GM12878 (cell line): ENCODE results near the gene KLLN. TPM values are rescaled to one million over a fixed set of nuclear protein-coding genes. Genes with fewer than 3 reads are reported as not detected.

ENCODE experiments used
- ATAC-seq: fragments of 200-7000 bp; cut with Tn5 transposase; 3 replicates; pipeline ENCODE4 v1.9.1; 2020; ENCODE audit warnings: mild to moderate bottlenecking, moderate library complexity
- BruUV-seq: library from RNA; stranded (reverse); fragments of 400-500 nt; replicated peaks from 2 replicates; lab custom pipeline; 2021; lab: Mats Ljungman, UMichigan
- CTCF ChIA-PET: fragments of 300-600 bp; sonication (Branson Sonifier 250); formaldehyde crosslinking; extraction: SDS; loops from one replicate; lab custom pipeline; 2021; ENCODE audit warnings: inconsistent platforms; lab: Yijun Ruan, JAX
- POLR2A ChIA-PET: fragments of 350-600 bp; formaldehyde crosslinking; extraction: SDS; loops from one replicate; lab custom pipeline; 2021; ENCODE audit warnings: inconsistent platforms; lab: Charles Lee
- RAD21 ChIA-PET: fragments of 300-600 bp; sonication (Branson Sonifier 250); formaldehyde crosslinking; loops from one replicate; lab custom pipeline; 2023; ENCODE audit warnings: antibody characterized with exemption; ENCODE audit not compliant: unreplicated experiment; lab: Charles Lee
- SMC1A ChIA-PET: fragments of 300-600 bp; sonication (Branson Sonifier 250); formaldehyde crosslinking; loops from one replicate; lab custom pipeline; 2023; ENCODE audit not compliant: unreplicated experiment, uncharacterized antibody; lab: Charles Lee
- DNase-seq: peaks from one replicate; pipeline ENCODE4 v3.0.0-alpha.2; 2011; ENCODE audit warnings: low read depth, low spot score
- FAIRE-seq: peaks from 3 replicates; lab custom pipeline; 2011; peaks lifted over from hg19 to GRCh38; lab: Jason Lieb, UNC
- H2AFZ ChIP-seq: 2 replicates; pipeline ENCODE4 v1.6.0; 2011; ENCODE audit warnings: low read depth, low read length, control low read depth; ENCODE audit not compliant: control insufficient read depth
- H3K27ac ChIP-seq: 2 replicates; pipeline ENCODE4 v1.5.1; 2011; ENCODE audit warnings: control low read depth; ENCODE audit not compliant: control insufficient read depth, insufficient read depth
- H3K27me3 ChIP-seq, 2 experiments: replicated peaks in 1 of 2; 2 replicates each; pipeline versions ENCODE4 v1.6.0 to v1.6.1; 2011; ENCODE audit warnings: low read length in 1 of 2; ENCODE audit not compliant: control insufficient read depth in 2 of 2, insufficient read depth in 2 of 2
- H3K36me3 ChIP-seq, 2 experiments: 2 replicates each; pipeline ENCODE4 v1.5.1; 2011; ENCODE audit warnings: low read length in 1 of 2; ENCODE audit not compliant: control insufficient read depth in 2 of 2, insufficient read depth in 2 of 2
- H3K4me1 ChIP-seq: 2 replicates; pipeline ENCODE4 v1.6.1; 2011; ENCODE audit warnings: mild to moderate bottlenecking, low read length, moderate library complexity, mixed read lengths; ENCODE audit not compliant: control insufficient read depth, insufficient read depth
- H3K4me2 ChIP-seq: 2 replicates; pipeline ENCODE4 v1.6.0; 2011; ENCODE audit warnings: control low read depth; ENCODE audit not compliant: control insufficient read depth, insufficient read depth
- H3K4me3 ChIP-seq: fragments of 200-600 bp; sonication (generic); 2 replicates; pipeline ENCODE4 v1.5.1; 2016
- H3K79me2 ChIP-seq: 2 replicates; pipeline ENCODE4 v1.6.0; 2011; ENCODE audit warnings: low read length; ENCODE audit not compliant: control insufficient read depth, insufficient read depth
- H3K9ac ChIP-seq: 2 replicates; pipeline ENCODE4 v1.8.0; 2011; ENCODE audit warnings: low read length, control low read depth, mixed read lengths; ENCODE audit not compliant: control insufficient read depth, insufficient read depth
- H3K9me3 ChIP-seq: replicated peaks from 3 replicates; pipeline ENCODE4 v1.5.1; 2011; ENCODE audit warnings: mild to moderate bottlenecking, low read length; ENCODE audit not compliant: control insufficient read depth, insufficient read depth
- H4K20me1 ChIP-seq: 2 replicates; pipeline ENCODE4 v1.6.0; 2011; ENCODE audit not compliant: control insufficient read depth, insufficient read depth
- ATF7 ChIP-seq: fragments of 450-650 bp; IDR thresholded peaks from 2 replicates; pipeline ENCODE4 v1.6.1; 2016; ENCODE audit warnings: low read depth, mild to moderate bottlenecking
- CREB1 ChIP-seq: IDR thresholded peaks from 2 replicates; pipeline ENCODE4 v1.6.1; 2012; ENCODE audit warnings: low read depth, mild to moderate bottlenecking, inconsistent platforms
- EP300 ChIP-seq, 2 experiments: fragments of 150-350 bp in 1 of 2; IDR thresholded peaks; 2 replicates each; pipeline ENCODE4 v1.6.1; 2011 to 2012; ENCODE audit warnings: low read depth in 2 of 2, low read length in 2 of 2, borderline replicate concordance in 1 of 2, improper control_type of control experiment in 1 of 2, inconsistent platforms in 1 of 2; ENCODE audit not compliant: control insufficient read depth in 1 of 2
- ETV6 ChIP-seq, 2 experiments: fragments of 450-650 bp in 1 of 2; IDR thresholded peaks in 1 of 2; conservative IDR thresholded peaks in 1 of 2; 2 replicates each; pipeline ENCODE4 v1.6.1; 2014; ENCODE audit warnings: antibody characterized with exemption in 1 of 2, borderline replicate concordance in 1 of 2, low read depth in 1 of 2, mild to moderate bottlenecking in 1 of 2, moderate library complexity in 1 of 2
- LARP7 ChIP-seq: fragments of 450-650 bp; IDR thresholded peaks from 2 replicates; pipeline ENCODE4 v1.6.1; 2017; ENCODE audit warnings: mild to moderate bottlenecking
- MLLT1 ChIP-seq: fragments of 450-650 bp; IDR thresholded peaks from 2 replicates; pipeline ENCODE4 v1.6.1; 2016; ENCODE audit warnings: mild to moderate bottlenecking
- NBN ChIP-seq: fragments of 450-650 bp; IDR thresholded peaks from 2 replicates; pipeline ENCODE4 v1.6.1; 2016
- PML ChIP-seq: IDR thresholded peaks from 2 replicates; pipeline ENCODE4 v1.6.1; 2012; ENCODE audit warnings: low read length, inconsistent platforms
- RAD21 ChIP-seq: IDR thresholded peaks from 2 replicates; pipeline ENCODE4 v1.6.1; 2011; ENCODE audit warnings: mild to moderate bottlenecking, low read depth, low read length, moderate library complexity; ENCODE audit not compliant: insufficient read depth
- STAT3 ChIP-seq: IDR thresholded peaks from 2 replicates; pipeline ENCODE4 v1.6.1; 2011; ENCODE audit warnings: low read depth, low read length, improper control_type of control experiment
- WGBS: methylation state at CpG from one replicate; pipeline ENCODE4 v1.1.6; 2016; ENCODE audit warnings: low lambda C conversion rate; ENCODE audit not compliant: insufficient replicate concordance, insufficient coverage; ENCODE audit errors: missing lambda C conversion rate; 5-methylcytosine and 5-hydroxymethylcytosine counted together
- in situ Hi-C: fragments of 300-500 bp; cut with MboI; formaldehyde crosslinking; loops from 9 replicates; pipeline ENCODE4 v1.14.3; 2018; ENCODE audit warnings: mixed read lengths
- intact Hi-C: fragments of 100-400 bp; cut with micrococcal nuclease; formaldehyde crosslinking; loops from one replicate; pipeline ENCODE4 v1.14.2; 2022; ENCODE audit not compliant: unreplicated experiment
- polyA plus RNA-seq, 11 experiments: library from polyadenylated mRNA; depleted of rRNA in 4 of 11; unstranded in 6 of 11; stranded (reverse) in 5 of 11; fragments of >200 nt; fragmentation: Nextera tagmentation in 4 of 11; fragmentation: Illumina TruSeq in 1 of 11; extraction: Ambion mirVana in 4 of 11; extraction: Trizol in 1 of 11; gene quantifications; 1 replicate in 1 of 11; 2 replicates in 10 of 11; pipeline versions ENCODE4 v1.2.1 to v1.2.3, GENCODE V29; 2011 to 2016; ENCODE audit warnings: inconsistent platforms in 2 of 11, missing spikeins in 2 of 11, low read depth in 1 of 11
- total RNA-seq, 4 experiments: library from RNA; depleted of rRNA in 3 of 4; stranded (reverse); fragments of >200 nt in 3 of 4; fragmentation: Illumina TruSeq in 1 of 4; extraction: Trizol in 1 of 4; gene quantifications; 2 replicates each; pipeline versions ENCODE4 v1.2.1 to v1.2.3, GENCODE V29; 2013 to 2021
- TF ChIP-seq, protein P1 (sequence below), 3 experiments: IDR thresholded peaks in 2 of 3; conservative IDR thresholded peaks in 1 of 3; 2 replicates each; pipeline ENCODE4 v1.5.1; 2011; ENCODE audit warnings: low read depth in 3 of 3, low read length in 3 of 3, mild to moderate bottlenecking in 3 of 3, control low read depth in 2 of 3, moderate library complexity in 2 of 3, inconsistent platforms in 1 of 3, mixed read lengths in 1 of 3; ENCODE audit not compliant: control insufficient read depth in 2 of 3, insufficient read depth in 1 of 3; ENCODE audit errors: extremely low read depth in 1 of 3
- TF ChIP-seq, protein P2 (sequence below): fragments of 150-350 bp; IDR thresholded peaks from 2 replicates; pipeline ENCODE4 v1.6.1; 2014; ENCODE audit warnings: mild to moderate bottlenecking, low read depth, low read length

Gene KLLN
- total and polyA plus RNA-seq, 10 of the 15 experiments (the other 5 are each of a cell fraction or from before 2014, with no cell fraction given) = 0.87 to 2.2 (median 1.7) TPM

DNA sequence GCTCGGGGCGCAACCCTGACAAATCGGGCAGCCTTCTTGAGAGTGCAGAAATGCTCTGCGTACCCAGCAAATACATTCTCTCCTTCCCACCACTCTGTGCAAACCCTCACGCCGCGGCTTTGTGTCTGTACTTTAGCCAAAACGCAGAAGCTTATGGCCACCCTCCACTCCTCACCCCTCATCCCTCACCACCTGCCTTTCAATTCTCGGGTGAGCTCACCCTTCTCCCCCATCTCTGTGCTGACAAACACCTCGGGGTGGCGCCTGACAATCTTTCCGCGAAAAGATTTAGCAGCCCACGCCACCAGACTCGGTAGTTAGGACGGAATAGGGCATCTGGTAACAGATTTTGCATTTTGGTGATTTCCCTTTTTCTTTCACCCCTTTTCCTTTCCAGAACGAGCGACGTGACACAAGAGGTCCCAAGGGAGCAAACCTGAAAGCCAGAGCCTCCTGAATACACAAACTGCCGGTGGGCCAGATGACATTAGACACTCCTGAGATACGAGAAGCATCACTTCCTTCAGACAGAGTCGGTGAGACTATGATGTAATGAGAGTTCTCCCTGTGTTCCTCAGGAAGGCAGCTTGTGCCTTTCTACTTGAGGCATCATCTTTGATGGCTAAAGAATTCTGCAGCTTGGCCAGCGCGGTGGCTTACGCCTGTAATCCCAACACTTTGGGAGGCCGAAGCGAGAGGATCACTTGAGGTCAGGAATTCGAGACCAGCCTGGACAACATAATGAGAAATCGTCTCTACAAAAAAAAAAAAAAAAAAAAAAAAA, 44.6 kb downstream of the KLLN start:
- H3K27ac ChIP-seq = peak overlapping the region; percentile 98
- POLR2A ChIA-PET = interaction anchor here (0.5 to 2.3 kb wide), 14 partner anchors 9 to 1431 kb away, joined by 3 to 17 read pairs (median 4); no protein-coding TSS in a partner anchor
- peaks cover 48% of the 10 kb centered on the region for H3K79me2 ChIP-seq
- in situ Hi-C loops = no loop called here
- DNase-seq (peak; percentile 63), ATAC-seq (peak; percentile 62), FAIRE-seq (peak; percentile 78)
- CTCF ChIA-PET = interaction anchor here (0.7 to 1.6 kb wide), 8 partner anchors 11 to 734 kb away, joined by 3 to 4 read pairs (median 3); no protein-coding TSS in a partner anchor
- no peaks in the 10 kb centered on the region for H3K27me3 ChIP-seq
- peaks cover 0 to 2% of the 10 kb centered on the region in 2 experiments; a peak in 1 of 4 replicates for H3K36me3 ChIP-seq
- H3K9me3 ChIP-seq = no peaks in the 10 kb centered on the region
- peak overlapping the region; percentile 94 for H3K4me2 ChIP-seq
- WGBS = 17% methylated on average over 27 of the region's 29 CpGs
- H2AFZ ChIP-seq = peak overlapping the region; percentile 97
- SMC1A ChIA-PET = interaction anchor here (0.7 to 3.7 kb wide), 15 partner anchors 11 to 571 kb away, joined by 3 to 21 read pairs (median 3); no protein-coding TSS in a partner anchor
- peak overlapping the region; percentile 94 for H3K4me3 ChIP-seq
- no peaks in the 10 kb centered on the region for H4K20me1 ChIP-seq
- intact Hi-C loops = no loop called here
- TSS peak; percentile 82 for BruUV-seq
- RAD21 ChIA-PET = interaction anchor here (0.8 to 2.8 kb wide), 11 partner anchors 9 to 571 kb away, joined by 3 to 13 read pairs (median 5); partner anchors contain the start of genes KLLN and PTEN
- H3K9ac ChIP-seq = peak overlapping the region; percentile 98
- peaks cover 4% of the 10 kb centered on the region; the same call in 1 of the 2 replicates for H3K4me1 ChIP-seq
- TF ChIP-seq, protein P1, sequence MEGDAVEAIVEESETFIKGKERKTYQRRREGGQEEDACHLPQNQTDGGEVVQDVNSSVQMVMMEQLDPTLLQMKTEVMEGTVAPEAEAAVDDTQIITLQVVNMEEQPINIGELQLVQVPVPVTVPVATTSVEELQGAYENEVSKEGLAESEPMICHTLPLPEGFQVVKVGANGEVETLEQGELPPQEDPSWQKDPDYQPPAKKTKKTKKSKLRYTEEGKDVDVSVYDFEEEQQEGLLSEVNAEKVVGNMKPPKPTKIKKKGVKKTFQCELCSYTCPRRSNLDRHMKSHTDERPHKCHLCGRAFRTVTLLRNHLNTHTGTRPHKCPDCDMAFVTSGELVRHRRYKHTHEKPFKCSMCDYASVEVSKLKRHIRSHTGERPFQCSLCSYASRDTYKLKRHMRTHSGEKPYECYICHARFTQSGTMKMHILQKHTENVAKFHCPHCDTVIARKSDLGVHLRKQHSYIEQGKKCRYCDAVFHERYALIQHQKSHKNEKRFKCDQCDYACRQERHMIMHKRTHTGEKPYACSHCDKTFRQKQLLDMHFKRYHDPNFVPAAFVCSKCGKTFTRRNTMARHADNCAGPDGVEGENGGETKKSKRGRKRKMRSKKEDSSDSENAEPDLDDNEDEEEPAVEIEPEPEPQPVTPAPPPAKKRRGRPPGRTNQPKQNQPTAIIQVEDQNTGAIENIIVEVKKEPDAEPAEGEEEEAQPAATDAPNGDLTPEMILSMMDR (IDR thresholded peaks at IDR 0.05 in 2 of 3, conservative IDR thresholded peaks at IDR 0.05 in 1 of 3; ENCODE audit: control insufficient read depth in 2 of 3, extremely low read depth in 1 of 3, insufficient read depth in 1 of 3, low read depth in 3 of 3, low read length in 3 of 3) = peak in 2 of 3 experiments; percentile 14 to 21; a peak in 1 of 6 replicates
- TF ChIP-seq EP300 (IDR thresholded peaks at IDR 0.05; ENCODE audit: borderline replicate concordance in 1 of 2, control insufficient read depth in 1 of 2, low read depth in 2 of 2, low read length in 2 of 2) (peak in 1 of 2 experiments; percentile 47; a peak in 1 of 4 replicates), ETV6 (conservative IDR thresholded peaks at IDR 0.05 in 1 of 2, IDR thresholded peaks at IDR 0.05 in 1 of 2; ENCODE audit: borderline replicate concordance in 1 of 2, low read depth in 1 of 2) (peak in 1 of 2 experiments; percentile 10; a peak in 1 of 4 replicates), PML (no peak), STAT3 (no peak), ATF7 (peak; percentile 92), CREB1 (peak; percentile 86), LARP7 (0 out of 2 replicates have a peak, but pooled peaks have one; percentile 39), RAD21 (peak; percentile 38), MLLT1 (no peak; the same call in 1 of the 2 replicates), NBN (0 out of 2 replicates have a peak, but pooled peaks have one; percentile 21)
- TF ChIP-seq, protein P2, sequence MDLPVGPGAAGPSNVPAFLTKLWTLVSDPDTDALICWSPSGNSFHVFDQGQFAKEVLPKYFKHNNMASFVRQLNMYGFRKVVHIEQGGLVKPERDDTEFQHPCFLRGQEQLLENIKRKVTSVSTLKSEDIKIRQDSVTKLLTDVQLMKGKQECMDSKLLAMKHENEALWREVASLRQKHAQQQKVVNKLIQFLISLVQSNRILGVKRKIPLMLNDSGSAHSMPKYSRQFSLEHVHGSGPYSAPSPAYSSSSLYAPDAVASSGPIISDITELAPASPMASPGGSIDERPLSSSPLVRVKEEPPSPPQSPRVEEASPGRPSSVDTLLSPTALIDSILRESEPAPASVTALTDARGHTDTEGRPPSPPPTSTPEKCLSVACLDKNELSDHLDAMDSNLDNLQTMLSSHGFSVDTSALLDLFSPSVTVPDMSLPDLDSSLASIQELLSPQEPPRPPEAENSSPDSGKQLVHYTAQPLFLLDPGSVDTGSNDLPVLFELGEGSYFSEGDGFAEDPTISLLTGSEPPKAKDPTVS = no peak
